Measurements from ENCODE around the gene RASAL1. TPM values are rescaled to one million over a fixed set of nuclear protein-coding genes. Genes with fewer than 3 reads are reported as not detected.

RASAL1 gene
- total RNA-seq, 1 donor from 2014 or later = not detected

DNA sequence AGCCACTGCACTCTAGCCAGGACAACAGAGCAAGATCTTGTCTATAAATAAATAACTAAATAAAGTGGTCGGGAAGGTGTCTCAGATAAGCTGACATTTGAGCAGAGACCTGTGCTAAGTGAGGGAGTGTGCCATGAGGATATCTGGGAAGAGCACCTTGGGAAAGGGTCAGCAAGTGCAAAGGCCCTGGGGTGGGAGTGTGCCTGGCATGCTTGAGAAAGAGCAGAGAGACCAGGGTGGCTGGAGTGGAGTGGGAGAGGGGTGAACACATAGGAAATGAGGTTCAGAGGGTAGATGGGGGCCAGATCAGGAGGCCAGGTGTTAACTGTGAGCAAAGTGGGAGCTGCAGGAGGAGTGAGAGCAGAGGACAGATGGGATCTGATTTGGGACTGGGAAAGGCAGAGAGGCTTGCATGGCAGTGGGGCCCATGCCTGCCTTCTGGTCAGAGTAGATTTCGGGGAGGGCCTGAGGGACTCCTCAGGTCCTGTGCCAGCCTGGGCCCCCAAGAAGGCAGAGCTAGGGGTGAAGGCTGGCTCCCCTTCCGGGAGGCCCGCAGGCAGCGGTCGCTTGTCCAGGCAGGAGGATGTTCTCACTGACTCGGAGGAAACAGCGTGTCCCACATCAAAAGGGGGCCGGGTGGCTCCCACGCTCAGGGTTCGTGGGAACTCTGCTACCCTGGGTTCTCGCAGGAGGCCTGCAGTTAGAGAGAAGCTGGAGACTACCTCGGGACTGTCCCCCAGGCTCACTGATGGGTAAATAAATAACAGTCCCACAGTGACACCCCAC is 46.4 kb downstream of the RASAL1 start:
- no peak overlapping the region for H3K27ac Mint-ChIP-seq (ENCODE audit: unreplicated experiment)
- H3K36me3 Mint-ChIP-seq (ENCODE audit: unreplicated experiment) = no peaks in the 10 kb centered on the region
- H3K4me1 Mint-ChIP-seq (ENCODE audit: low read depth, unreplicated experiment) = peaks cover 13% of the 10 kb centered on the region
- peaks cover 2% of the 10 kb centered on the region for H3K9me3 Mint-ChIP-seq (ENCODE audit: unreplicated experiment)
- DNase-seq = no peak
- TF ChIP-seq CTCF (IDR thresholded peaks at IDR 0.05; ENCODE audit: partially characterized antibody, unreplicated experiment) = no peak
- H3K4me3 Mint-ChIP-seq (ENCODE audit: unreplicated experiment) = no peak overlapping the region
- peaks cover 12% of the 10 kb centered on the region for H3K27me3 Mint-ChIP-seq (ENCODE audit: unreplicated experiment)

GRCh38 chr12:113088037-113088436 is 47.5 kb downstream of the RASAL1 start:
- no peak for TF ChIP-seq CTCF (IDR thresholded peaks at IDR 0.05; ENCODE audit: partially characterized antibody, unreplicated experiment)
- Mint-ChIP-seq H3K27ac (ENCODE audit: unreplicated experiment) (no peak overlapping the region), H3K27me3 (ENCODE audit: unreplicated experiment) (peaks cover 11% of the 10 kb centered on the region), H3K4me3 (ENCODE audit: unreplicated experiment) (no peak overlapping the region), H3K9me3 (ENCODE audit: unreplicated experiment) (peaks cover 2% of the 10 kb centered on the region), H3K4me1 (ENCODE audit: low read depth, unreplicated experiment) (peaks cover 14% of the 10 kb centered on the region), H3K36me3 (ENCODE audit: unreplicated experiment) (no peaks in the 10 kb centered on the region)
- DNase-seq = no peak

DNA sequence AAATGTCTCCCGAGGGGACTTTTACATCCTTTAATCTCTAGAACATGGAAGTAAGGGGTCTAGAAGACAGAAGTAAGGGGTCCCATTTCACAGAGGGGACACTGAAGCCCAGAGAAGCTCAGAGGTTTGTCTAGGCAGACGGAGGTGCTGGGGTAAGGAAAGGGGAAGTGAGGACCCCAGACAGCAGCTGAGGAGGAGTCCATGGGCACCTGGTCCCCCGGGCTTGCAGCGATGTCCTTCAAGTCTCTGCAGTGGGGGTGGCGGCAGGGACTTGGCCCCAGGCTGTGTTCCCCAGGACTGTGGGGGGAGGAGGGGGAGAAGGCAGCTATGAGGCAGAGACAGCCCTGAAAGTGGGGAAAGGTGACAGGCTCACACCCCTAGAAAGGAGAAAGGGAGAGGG is 48.4 kb downstream of the RASAL1 start:
- H3K9me3 Mint-ChIP-seq (ENCODE audit: unreplicated experiment) = peaks cover 3% of the 10 kb centered on the region
- H3K36me3 Mint-ChIP-seq (ENCODE audit: unreplicated experiment) = no peaks in the 10 kb centered on the region
- peaks cover 9% of the 10 kb centered on the region for H3K27me3 Mint-ChIP-seq (ENCODE audit: unreplicated experiment)
- no peak overlapping the region for H3K27ac Mint-ChIP-seq (ENCODE audit: unreplicated experiment)
- H3K4me1 Mint-ChIP-seq (ENCODE audit: low read depth, unreplicated experiment) = peaks cover 8% of the 10 kb centered on the region
- DNase-seq = no peak
- no peak for TF ChIP-seq CTCF (IDR thresholded peaks at IDR 0.05; ENCODE audit: partially characterized antibody, unreplicated experiment)
- no peak overlapping the region for H3K4me3 Mint-ChIP-seq (ENCODE audit: unreplicated experiment)

- Mint-ChIP-seq H3K36me3 (ENCODE audit: unreplicated experiment) (no peaks in the 10 kb centered on the region), H3K4me3 (ENCODE audit: unreplicated experiment) (no peak overlapping the region), H3K4me1 (ENCODE audit: low read depth, unreplicated experiment) (peaks cover 7% of the 10 kb centered on the region), H3K27ac (ENCODE audit: unreplicated experiment) (no peak overlapping the region), H3K9me3 (ENCODE audit: unreplicated experiment) (peaks cover 3% of the 10 kb centered on the region), H3K27me3 (ENCODE audit: unreplicated experiment) (peaks cover 10% of the 10 kb centered on the region)
- no peak for DNase-seq
- TF ChIP-seq CTCF (IDR thresholded peaks at IDR 0.05; ENCODE audit: partially characterized antibody, unreplicated experiment) = no peak
Observed at GRCh38 chr12:113086249-113087164, 49.1 kb downstream of the RASAL1 start.
